ENCODE data around the gene DAP3. TPM values are rescaled to one million over a fixed set of nuclear protein-coding genes. Genes with fewer than 3 reads are reported as not detected.

Gene DAP3
- total RNA-seq, 1 experiment from 2014 or later: 148 TPM

- H3K27me3 ChIP-seq (ENCODE audit: insufficient read depth, low read length): no peaks in the 10 kb centered on the region
- no TSS peak for BruUV-seq (replicated peaks)
- peaks cover 0 to 5% of the 10 kb centered on the region in 2 experiments; a peak in 1 of 4 replicates for H3K4me1 ChIP-seq (ENCODE audit: control insufficient read depth in 1 of 2, insufficient read depth in 2 of 2, low read length in 2 of 2)
- H3K36me3 ChIP-seq (ENCODE audit: control insufficient read depth in 1 of 2, insufficient read depth in 2 of 2, low read length in 2 of 2): peaks cover 24 to 30% of the 10 kb centered on the region in 2 experiments
- DNase-seq (ENCODE audit: low read depth, low spot score): no peak
- H3K4me2 ChIP-seq (ENCODE audit: low read length): no peak overlapping the region
- no peak overlapping the region for H2AFZ ChIP-seq (ENCODE audit: low read depth, low read length, poor library complexity, severe bottlenecking)
- intact Hi-C loops (cut with micrococcal nuclease): no loop called here
- no peak overlapping the region for H3K27ac ChIP-seq (ENCODE audit: low read depth, low read length)
- H4K20me1 ChIP-seq (ENCODE audit: insufficient read depth): no peaks in the 10 kb centered on the region
- no peaks in the 10 kb centered on the region for H3K79me2 ChIP-seq (ENCODE audit: insufficient read depth, low read length)
- H3K9me3 ChIP-seq (ENCODE audit: control insufficient read depth in 1 of 2, insufficient read depth in 1 of 2, low read depth in 1 of 2, low read length in 2 of 2): no peaks in the 10 kb centered on the region
- RAD21 ChIA-PET (ENCODE audit: low non-redundant PET in 1 of 2, low total read pairs in 2 of 2, uncharacterized antibody in 2 of 2, unreplicated experiment in 2 of 2): no interaction called here
- no peak overlapping the region for H3K4me3 ChIP-seq (replicated peaks in 1 of 2; ENCODE audit: low read depth in 1 of 2, low read length in 2 of 2)
- CTCF ChIA-PET: no interaction called here
- no peak overlapping the region for H3K9ac ChIP-seq (ENCODE audit: low read length)
- POLR2A ChIA-PET: no interaction called here
- TF ChIP-seq ZFX (IDR thresholded peaks at IDR 0.05) (no peak), EZH2 (IDR thresholded peaks at IDR 0.05) (no peak), SP1 (IDR thresholded peaks at IDR 0.05; ENCODE audit: low read depth) (no peak), TCF7L2 (IDR thresholded peaks at IDR 0.05; ENCODE audit: borderline replicate concordance, extremely low read depth, insufficient read depth, insufficient read length) (no peak), CBX3 (IDR thresholded peaks at IDR 0.05; ENCODE audit: low read depth) (no peak)
- TF ChIP-seq, protein P1, sequence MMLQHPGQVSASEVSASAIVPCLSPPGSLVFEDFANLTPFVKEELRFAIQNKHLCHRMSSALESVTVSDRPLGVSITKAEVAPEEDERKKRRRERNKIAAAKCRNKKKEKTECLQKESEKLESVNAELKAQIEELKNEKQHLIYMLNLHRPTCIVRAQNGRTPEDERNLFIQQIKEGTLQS (IDR thresholded peaks at IDR 0.05): no peak
- H3K9me2 ChIP-seq (ENCODE audit: insufficient read depth): no peaks in the 10 kb centered on the region
- ATAC-seq: no peak
Measured at GRCh38 chr1:155759966-155760630, 71.2 kb downstream of the DAP3 start.

DNA sequence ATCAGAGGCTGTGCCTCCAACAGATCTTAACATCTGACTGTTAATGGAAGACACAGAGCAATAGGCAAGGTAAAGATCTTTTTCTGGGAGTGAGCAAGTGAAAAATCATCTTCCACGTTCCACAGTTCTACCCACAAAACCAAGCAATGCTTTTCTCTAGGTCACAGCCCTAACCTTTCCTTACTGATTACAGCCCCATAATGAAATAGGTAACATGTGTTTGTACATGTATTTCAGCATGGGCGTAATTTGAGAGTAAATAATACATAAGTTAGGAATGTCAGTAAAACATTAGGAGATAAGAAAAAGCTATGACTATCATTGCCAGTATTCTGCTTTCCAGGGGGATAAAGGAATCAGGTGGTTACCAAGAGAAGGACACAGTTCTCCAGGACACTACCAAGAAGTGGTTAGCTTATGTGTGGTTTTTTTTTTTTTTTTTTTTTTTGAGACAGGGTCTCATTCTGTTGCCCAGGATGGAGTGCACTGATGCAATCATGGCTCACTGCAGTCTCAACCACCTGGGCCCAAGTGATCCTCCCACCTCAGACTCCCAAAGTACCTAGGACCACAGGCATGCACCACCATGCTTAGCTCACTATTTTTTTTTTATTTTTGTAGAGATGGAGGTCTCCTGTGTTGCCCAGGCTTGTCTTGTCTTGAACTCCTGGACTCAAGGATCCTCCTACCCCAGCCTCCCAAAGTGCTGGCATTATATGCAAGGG lies 72.0 kb downstream of the DAP3 start:
- H3K9me3 ChIP-seq (ENCODE audit: control insufficient read depth in 1 of 2, insufficient read depth in 1 of 2, low read depth in 1 of 2, low read length in 2 of 2): no peaks in the 10 kb centered on the region
- no peak overlapping the region for H3K27ac ChIP-seq (ENCODE audit: low read depth, low read length)
- intact Hi-C loops (cut with micrococcal nuclease): no loop called here
- H3K27me3 ChIP-seq (ENCODE audit: insufficient read depth, low read length): no peaks in the 10 kb centered on the region
- ChIA-PET RAD21 (ENCODE audit: low non-redundant PET in 1 of 2, low total read pairs in 2 of 2, uncharacterized antibody in 2 of 2, unreplicated experiment in 2 of 2) (no interaction called here), CTCF (no interaction called here), POLR2A (no interaction called here)
- no peaks in the 10 kb centered on the region for H3K79me2 ChIP-seq (ENCODE audit: insufficient read depth, low read length)
- BruUV-seq (replicated peaks): no TSS peak
- no peak overlapping the region for H3K4me2 ChIP-seq (ENCODE audit: low read length)
- no peak overlapping the region for H3K9ac ChIP-seq (ENCODE audit: low read length)
- DNase-seq (ENCODE audit: low read depth, low spot score) (no peak), ATAC-seq (no peak)
- H3K4me3 ChIP-seq (replicated peaks in 1 of 2; ENCODE audit: low read depth in 1 of 2, low read length in 2 of 2): no peak overlapping the region
- H4K20me1 ChIP-seq (ENCODE audit: insufficient read depth): no peaks in the 10 kb centered on the region
- no peak overlapping the region for H2AFZ ChIP-seq (ENCODE audit: low read depth, low read length, poor library complexity, severe bottlenecking)
- no peak for TF ChIP-seq YY1 (IDR thresholded peaks at IDR 0.05; ENCODE audit: extremely low read depth, insufficient replicate concordance, low read depth, low read length)
- TF ChIP-seq, protein P1 (IDR thresholded peaks at IDR 0.05): no peak
- TF ChIP-seq EZH2 (IDR thresholded peaks at IDR 0.05): no peak
- no peaks in the 10 kb centered on the region for H3K9me2 ChIP-seq (ENCODE audit: insufficient read depth)
- H3K36me3 ChIP-seq (ENCODE audit: control insufficient read depth in 1 of 2, insufficient read depth in 2 of 2, low read length in 2 of 2): peaks cover 24 to 33% of the 10 kb centered on the region in 2 experiments
- H3K4me1 ChIP-seq (ENCODE audit: control insufficient read depth in 1 of 2, insufficient read depth in 2 of 2, low read length in 2 of 2): peaks cover 0 to 5% of the 10 kb centered on the region in 2 experiments; a peak in 1 of 4 replicates

Measured in HCT116 (cell line).